CD4-positive, alpha-beta T cell (primary cell): Measurements from ENCODE around the gene IPO9. TPM values are rescaled to one million over a fixed set of nuclear protein-coding genes. Genes with fewer than 3 reads are reported as not detected.

Source experiments
- ATAC-seq: fragments of 200-7000 bp; cut with Tn5 transposase; one replicate; pipeline ENCODE4 v1.10.0; 2022; ENCODE audit warnings: mild to moderate bottlenecking; ENCODE audit not compliant: poor library complexity
- CTCF ChIA-PET: fragments of 350-600 bp; sonication (Branson Sonifier 250); formaldehyde crosslinking; loops from one replicate; lab custom pipeline; 2021; ENCODE audit warnings: antibody characterized with exemption, inconsistent platforms; lab: Charles Lee
- POLR2A ChIA-PET: fragments of 350-600 bp; sonication (Branson Sonifier 250); formaldehyde crosslinking; loops from one replicate; lab custom pipeline; 2021; ENCODE audit warnings: antibody characterized with exemption, inconsistent platforms; lab: Charles Lee
- DNase-seq, 14 experiments: peaks; one replicate each; pipeline ENCODE4 v3.0.0-alpha.2; 2013 to 2020; ENCODE audit warnings: mixed read lengths in 2 of 14
- H3K27ac ChIP-seq, 2 donors: one replicate each; pipeline versions ENCODE4 v1.5.1 to v1.7.0; 2013; ENCODE audit warnings: low read length in 2 of 2, low read depth in 1 of 2, mild to moderate bottlenecking in 1 of 2
- H3K27me3 ChIP-seq, 2 experiments: 1 replicate in 1 of 2; 2 replicates in 1 of 2; pipeline versions ENCODE4 v1.6.1 to v1.7.0; 2013; ENCODE audit warnings: low read length in 2 of 2, control low read depth in 1 of 2, mild to moderate bottlenecking in 1 of 2, moderate library complexity in 1 of 2; ENCODE audit not compliant: insufficient read depth in 2 of 2, control insufficient read depth in 1 of 2
- H3K36me3 ChIP-seq: one replicate; pipeline ENCODE4 v1.6.1; 2013; ENCODE audit warnings: low read length, control low read depth; ENCODE audit not compliant: insufficient read depth
- H3K4me1 ChIP-seq: one replicate; pipeline ENCODE4 v1.6.1; 2013; ENCODE audit warnings: low read length, control low read depth; ENCODE audit not compliant: insufficient read depth
- H3K4me3 ChIP-seq: one replicate; pipeline ENCODE4 v1.5.1; 2013; ENCODE audit warnings: mild to moderate bottlenecking, low read length, moderate library complexity
- H3K9me3 ChIP-seq, 2 experiments: 1 replicate in 1 of 2; 2 replicates in 1 of 2; pipeline versions ENCODE4 v1.6.1 to v1.7.0; 2013; ENCODE audit warnings: low read length in 2 of 2, mild to moderate bottlenecking in 2 of 2, control low read depth in 1 of 2, moderate library complexity in 1 of 2; ENCODE audit not compliant: control insufficient read depth in 1 of 2, insufficient read depth in 1 of 2
- H3K27ac Mint-ChIP-seq: one replicate; pipeline ENCODE4 v1.8.0; 2020; ENCODE audit warnings: mixed read lengths
- H3K27me3 Mint-ChIP-seq: one replicate; pipeline ENCODE4 v1.8.0; 2021; ENCODE audit warnings: mixed read lengths
- H3K36me3 Mint-ChIP-seq: one replicate; pipeline ENCODE4 v1.8.0; 2021; ENCODE audit warnings: low read depth, mixed read lengths
- H3K4me1 Mint-ChIP-seq: one replicate; pipeline ENCODE4 v1.8.0; 2021; ENCODE audit warnings: low read depth, mixed read lengths
- H3K4me3 Mint-ChIP-seq: one replicate; pipeline ENCODE4 v1.8.0; 2020; ENCODE audit warnings: mild to moderate bottlenecking, mixed read lengths
- H3K9me3 Mint-ChIP-seq: one replicate; pipeline ENCODE4 v1.8.0; 2020; ENCODE audit warnings: mixed read lengths
- CTCF ChIP-seq: fragments of 200-600 bp; IDR thresholded peaks from one replicate; pipeline ENCODE4 v1.8.0; 2022; ENCODE audit warnings: antibody characterized with exemption, mild to moderate bottlenecking
- intact Hi-C, 2 experiments: fragments of 100-400 bp; cut with DNase I in 1 of 2; cut with micrococcal nuclease in 1 of 2; formaldehyde crosslinking; loops; one replicate each; pipeline versions ENCODE4 v1.15.1 to v1.9.0; 2023 to 2025; cut with DNase I, micrococcal nuclease
- total RNA-seq, 174 experiments: library from RNA in 2 of 174; stranded (reverse) in 2 of 174; gene quantifications; one replicate each; pipeline ENCODE4 v1.2.3 and lab custom pipeline; 2021 to 2026

Gene IPO9
- total RNA-seq, 2 experiments from 2014 or later = 17.1 to 20.1 TPM

DNA sequence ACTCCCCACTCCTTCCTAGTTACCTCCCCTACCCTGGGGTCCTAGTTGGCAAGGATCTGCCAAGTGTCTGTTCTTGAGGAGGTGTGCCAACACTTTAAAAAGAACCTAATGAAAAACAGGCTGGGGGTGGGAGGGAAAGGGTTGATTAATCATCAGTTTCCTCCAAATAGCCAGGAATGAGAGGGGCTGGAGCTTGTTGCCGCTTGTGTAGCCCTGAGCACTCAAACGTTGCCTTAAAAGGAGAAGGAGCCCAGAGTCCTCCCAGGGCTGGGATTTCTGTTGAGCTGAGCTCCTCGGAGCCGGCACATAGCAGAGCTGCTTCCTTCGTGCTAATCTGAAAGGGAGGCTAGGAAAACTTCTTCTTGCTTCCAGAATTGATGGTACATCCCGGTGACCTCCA is 75.6 kb downstream of the IPO9 start:
- H3K4me3 Mint-ChIP-seq = no peak overlapping the region
- no peaks in the 10 kb centered on the region for H3K9me3 Mint-ChIP-seq
- H3K27ac Mint-ChIP-seq = no peak overlapping the region
- H3K9me3 ChIP-seq = no peaks in the 10 kb centered on the region
- no peak for TF ChIP-seq CTCF
- CTCF ChIA-PET = no interaction called here
- intact Hi-C loops = no loop called here
- no peaks in the 10 kb centered on the region for H3K36me3 ChIP-seq
- no peaks in the 10 kb centered on the region for H3K4me1 Mint-ChIP-seq
- H3K27me3 Mint-ChIP-seq = peaks cover 5% of the 10 kb centered on the region
- POLR2A ChIA-PET = interaction anchor here (1.4 kb wide), 1 partner anchor 8 kb away, joined by 3 read pairs; no protein-coding TSS in a partner anchor
- no peaks in the 10 kb centered on the region for H3K4me1 ChIP-seq
- ATAC-seq (no peak), DNase-seq (no peak)
- H3K27ac ChIP-seq = no peak overlapping the region
- no peaks in the 10 kb centered on the region for H3K36me3 Mint-ChIP-seq
- no peaks in the 10 kb centered on the region for H3K27me3 ChIP-seq
- H3K4me3 ChIP-seq = no peak overlapping the region

GRCh38 chr1:201905234-201905890 is 76.4 kb downstream of the IPO9 start:
- Histone ChIP-seq H3K27me3 (no peaks in the 10 kb centered on the region), H3K27ac (no peak overlapping the region), H3K4me3 (no peak overlapping the region), H3K9me3 (no peaks in the 10 kb centered on the region), H3K4me1 (no peaks in the 10 kb centered on the region), H3K36me3 (no peaks in the 10 kb centered on the region)
- DNase-seq (no peak), ATAC-seq (no peak)
- ChIA-PET POLR2A (interaction anchor here (1.4 kb wide), 1 partner anchor 9 kb away, joined by 3 read pairs; no protein-coding TSS in a partner anchor), CTCF (no interaction called here)
- Mint-ChIP-seq H3K27me3 (peaks cover 6% of the 10 kb centered on the region), H3K4me3 (no peak overlapping the region), H3K9me3 (no peaks in the 10 kb centered on the region), H3K4me1 (no peaks in the 10 kb centered on the region), H3K27ac (no peak overlapping the region), H3K36me3 (no peaks in the 10 kb centered on the region)
- intact Hi-C loops = no loop called here
- TF ChIP-seq CTCF = no peak

GRCh38 chr1:201906336-201906735 is 77.4 kb downstream of the IPO9 start:
- no peaks in the 10 kb centered on the region for H3K4me1 ChIP-seq
- TF ChIP-seq CTCF = no peak
- no peaks in the 10 kb centered on the region for H3K9me3 Mint-ChIP-seq
- H3K36me3 ChIP-seq = no peaks in the 10 kb centered on the region
- H3K27me3 ChIP-seq = no peaks in the 10 kb centered on the region
- H3K36me3 Mint-ChIP-seq = no peaks in the 10 kb centered on the region
- no peaks in the 10 kb centered on the region for H3K9me3 ChIP-seq
- POLR2A ChIA-PET = no interaction called here
- H3K4me3 Mint-ChIP-seq = no peak overlapping the region
- CTCF ChIA-PET = no interaction called here
- H3K4me1 Mint-ChIP-seq = no peaks in the 10 kb centered on the region
- peaks cover 6% of the 10 kb centered on the region for H3K27me3 Mint-ChIP-seq
- ATAC-seq (no peak), DNase-seq (no peak)
- intact Hi-C loops = no loop called here
- H3K27ac Mint-ChIP-seq = no peak overlapping the region
- H3K27ac ChIP-seq = no peak overlapping the region
- H3K4me3 ChIP-seq = no peak overlapping the region
